Measurements from ENCODE around the gene WEE1. TPM values are rescaled to one million over a fixed set of nuclear protein-coding genes. Genes with fewer than 3 reads are reported as not detected.

WEE1 gene
- polyA plus RNA-seq, 1 donor from 2014 or later = 16.0 TPM

- Histone ChIP-seq H2AFZ (ENCODE audit: low read depth, low read length) (no peak overlapping the region), H3K9ac (ENCODE audit: low read length) (no peak overlapping the region), H3K9me3 (ENCODE audit: low read length) (no peaks in the 10 kb centered on the region), H3K27ac (ENCODE audit: low read length) (no peak overlapping the region), H3K4me3 (ENCODE audit: low read length) (no peak overlapping the region), H3K4me2 (ENCODE audit: low read length) (no peak overlapping the region), H3K79me2 (replicated peaks; ENCODE audit: insufficient read depth, low read length) (peaks cover 12% of the 10 kb centered on the region), H3K27me3 (ENCODE audit: insufficient read depth, low read depth, low read length) (no peaks in the 10 kb centered on the region), H3F3A (ENCODE audit: insufficient read depth, low read length, poor library complexity, severe bottlenecking) (no peaks in the 10 kb centered on the region), H4K20me1 (ENCODE audit: insufficient read depth) (no peaks in the 10 kb centered on the region), H3K9me2 (ENCODE audit: insufficient read depth, low read length) (no peaks in the 10 kb centered on the region), H3K36me3 (ENCODE audit: insufficient read depth, low read length) (no peaks in the 10 kb centered on the region)
- TF ChIP-seq RAD21 (conservative IDR thresholded peaks at IDR 0.05) (no peak), REST (IDR thresholded peaks at IDR 0.05; ENCODE audit: borderline replicate concordance) (no peak), POLR2AphosphoS5 (IDR thresholded peaks at IDR 0.05) (no peak), EZH2 (IDR thresholded peaks at IDR 0.05; ENCODE audit: borderline replicate concordance, insufficient read depth, low read length, poor library complexity, severe bottlenecking) (no peak), CTCF (IDR thresholded peaks at IDR 0.05; ENCODE audit: poor library complexity, severe bottlenecking) (no peak), EP300 (conservative IDR thresholded peaks at IDR 0.05; ENCODE audit: poor library complexity, severe bottlenecking) (no peak), MXI1 (conservative IDR thresholded peaks at IDR 0.05; ENCODE audit: poor library complexity, severe bottlenecking) (no peak)
These were observed 3.0 kb upstream of the WEE1 start for GRCh38 chr11:9570313-9571025.

GRCh38 chr11:9571071-9571762 is 2.3 kb upstream of the WEE1 start:
- H3K27me3 ChIP-seq (ENCODE audit: insufficient read depth, low read depth, low read length) = no peaks in the 10 kb centered on the region
- no peaks in the 10 kb centered on the region for H3K9me2 ChIP-seq (ENCODE audit: insufficient read depth, low read length)
- H3K4me2 ChIP-seq (ENCODE audit: low read length) = no peak overlapping the region

More at GRCh38 chr11:9571071-9571762, 2.3 kb upstream of the WEE1 start:
- TF ChIP-seq CTCF (IDR thresholded peaks at IDR 0.05; ENCODE audit: poor library complexity, severe bottlenecking) (no peak), REST (IDR thresholded peaks at IDR 0.05; ENCODE audit: borderline replicate concordance) (no peak), EP300 (conservative IDR thresholded peaks at IDR 0.05; ENCODE audit: poor library complexity, severe bottlenecking) (no peak)
- no peaks in the 10 kb centered on the region for H3K9me3 ChIP-seq (ENCODE audit: low read length)
- no peaks in the 10 kb centered on the region for H3F3A ChIP-seq (ENCODE audit: insufficient read depth, low read length, poor library complexity, severe bottlenecking)
- H3K36me3 ChIP-seq (ENCODE audit: insufficient read depth, low read length) = no peaks in the 10 kb centered on the region
- H2AFZ ChIP-seq (ENCODE audit: low read depth, low read length) = no peak overlapping the region
- no peaks in the 10 kb centered on the region for H4K20me1 ChIP-seq (ENCODE audit: insufficient read depth)
- H3K4me3 ChIP-seq (ENCODE audit: low read length) = no peak overlapping the region
- no peak overlapping the region for H3K9ac ChIP-seq (ENCODE audit: low read length)
- H3K27ac ChIP-seq (ENCODE audit: low read length) = no peak overlapping the region
- H3K79me2 ChIP-seq (replicated peaks; ENCODE audit: insufficient read depth, low read length) = peaks cover 19% of the 10 kb centered on the region
